Epidermal melanocyte (primary cell): Measurements from ENCODE around the gene ERRFI1.

Source experiments
- DNase-seq: peaks from one replicate; pipeline ENCODE4 v3.0.0; 2011; ENCODE audit warnings: low spot score; ENCODE audit not compliant: insufficient read length

Gene ERRFI1

DNA sequence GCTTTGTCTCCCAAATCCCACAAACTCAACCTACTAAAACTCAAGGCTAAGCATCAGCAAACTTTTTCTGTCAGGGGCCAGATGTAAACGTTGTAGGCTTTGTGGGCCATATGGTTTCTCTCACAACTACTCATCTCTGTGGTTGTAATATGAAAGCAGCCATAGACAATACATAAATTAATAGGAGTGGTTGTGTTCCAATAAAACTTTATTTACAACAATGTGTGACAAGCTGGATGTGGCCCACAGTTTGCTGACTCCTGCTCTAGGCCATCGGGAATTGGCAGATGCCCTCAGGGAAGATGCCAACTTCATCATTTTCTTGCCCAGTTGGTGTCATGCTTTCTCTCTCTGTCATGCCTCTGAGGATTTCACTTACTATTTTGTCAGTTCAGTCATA, 17.5 kb upstream of the ERRFI1 start:
- DNase-seq = no peak

DNA sequence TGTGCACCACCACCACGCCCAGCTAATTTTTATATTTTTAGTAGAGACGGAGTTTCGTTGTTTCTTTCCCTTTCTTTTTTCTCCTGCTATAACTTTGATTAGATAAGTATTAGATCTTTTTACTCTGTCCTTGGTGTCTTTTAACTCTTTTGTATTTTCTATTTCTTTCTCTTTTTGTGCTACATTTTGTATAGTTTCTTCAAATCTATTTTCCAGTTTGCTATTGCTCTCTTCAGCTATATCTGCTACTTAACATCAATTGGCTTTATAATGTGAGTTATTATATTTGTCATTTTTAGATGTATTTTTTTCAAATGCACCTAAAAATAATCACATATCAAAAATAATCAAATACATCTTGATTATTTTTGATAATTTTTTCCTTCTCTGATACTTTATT, 16.0 kb upstream of the ERRFI1 start:
- DNase-seq = no peak

DNA sequence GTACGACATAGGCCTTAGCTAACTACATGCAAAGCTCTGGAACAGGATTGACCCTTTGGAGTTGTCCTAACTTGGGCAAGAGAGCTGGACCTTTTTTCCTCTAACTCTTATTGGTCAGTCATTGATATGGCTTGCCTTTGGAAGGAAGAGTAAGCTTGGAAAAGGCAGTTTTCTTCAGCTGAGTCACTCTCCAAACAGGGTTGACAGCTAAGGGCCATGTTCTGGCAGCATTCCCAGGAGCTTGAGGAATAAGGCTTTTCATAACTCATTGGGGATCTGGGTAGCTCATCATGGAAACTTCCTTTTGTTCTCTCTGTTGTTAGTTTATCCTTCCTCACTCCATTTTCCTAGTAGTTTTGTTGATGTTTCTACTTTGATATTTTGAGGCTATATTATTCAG, 14.5 kb upstream of the ERRFI1 start:
- peak; percentile 50 for DNase-seq

DNA sequence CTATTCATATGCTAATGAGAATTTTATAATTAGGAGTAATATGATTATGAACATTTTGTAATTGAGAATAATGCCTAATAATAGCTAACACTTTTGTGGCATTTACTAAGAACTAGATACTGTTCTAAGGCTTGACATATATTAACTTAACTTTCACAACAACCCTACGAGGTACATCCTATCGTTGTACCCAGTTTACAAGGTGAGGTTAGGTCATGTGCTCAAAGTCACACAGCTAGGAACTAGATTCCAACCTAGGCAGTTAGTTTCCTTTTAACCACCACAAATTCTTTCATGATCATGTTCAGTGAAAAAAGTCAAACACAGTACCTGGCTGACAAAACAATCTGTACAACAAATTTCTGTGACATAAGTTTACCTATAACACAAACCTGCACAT, 13.0 kb upstream of the ERRFI1 start:
- no peak for DNase-seq

DNA sequence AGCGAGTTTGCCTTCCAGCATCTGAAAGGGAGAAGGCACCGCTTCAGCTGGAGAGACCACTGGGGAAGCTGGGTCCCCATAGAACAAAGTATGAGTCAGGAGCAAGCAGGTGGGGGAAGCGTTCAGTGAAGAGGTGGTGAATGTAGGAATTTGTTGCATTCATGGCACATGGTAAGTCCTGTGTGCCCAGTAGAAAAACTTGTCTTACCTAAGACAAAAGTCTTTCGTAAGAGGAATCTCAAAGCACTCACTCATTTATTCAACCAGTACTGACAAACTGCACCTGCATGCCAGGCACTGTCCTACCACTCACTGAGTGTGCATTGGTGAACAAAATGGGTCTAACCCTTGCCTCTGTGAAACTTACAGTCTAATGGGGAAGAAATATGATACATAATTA, 9.2 kb upstream of the ERRFI1 start:
- no peak for DNase-seq

DNA sequence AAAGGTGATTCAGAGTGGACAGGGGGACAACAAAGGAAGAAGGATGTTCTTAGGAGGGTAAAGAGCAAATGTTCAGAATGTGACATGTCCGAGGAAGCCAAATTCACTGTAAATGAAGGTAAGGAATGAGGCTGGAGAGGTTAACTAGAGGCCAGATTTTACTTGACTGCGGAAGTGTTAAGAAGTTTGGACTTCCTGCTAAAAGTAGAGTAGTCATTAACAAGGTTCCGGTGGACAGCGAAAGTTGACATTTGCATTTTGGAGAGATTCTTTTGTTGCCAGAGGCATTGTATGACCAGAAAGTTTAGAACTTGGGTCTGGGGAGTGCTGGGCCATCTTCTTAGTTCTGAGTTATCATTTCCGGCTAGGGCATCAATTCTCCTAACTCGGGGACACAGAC, 7.2 kb upstream of the ERRFI1 start:
- DNase-seq = no peak

DNA sequence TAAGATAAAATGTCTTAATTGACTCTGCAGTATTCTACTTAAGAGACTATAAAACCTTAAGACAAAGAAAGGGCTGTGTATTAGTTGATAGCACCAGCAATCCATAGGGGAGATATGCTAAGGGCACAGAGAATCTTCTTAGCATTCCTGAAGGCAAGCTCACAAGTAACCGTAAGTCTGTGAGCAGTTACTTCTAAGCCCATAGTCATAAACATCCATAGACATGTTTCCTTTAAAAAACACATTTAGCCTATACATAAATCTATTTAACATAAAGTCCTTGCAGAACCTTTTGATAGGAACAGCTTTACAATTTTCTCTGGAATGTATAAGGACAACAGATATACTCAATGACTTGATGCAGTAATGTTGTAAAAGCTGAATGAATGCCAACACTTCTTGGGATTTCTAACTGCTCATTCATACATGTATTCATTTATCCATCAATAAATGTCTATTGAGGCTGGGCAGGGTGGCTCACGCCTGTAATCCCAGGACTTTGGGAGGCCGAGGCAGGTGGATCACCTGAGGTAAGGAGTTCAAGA, 6.3 kb upstream of the ERRFI1 start:
- no peak for DNase-seq

DNA sequence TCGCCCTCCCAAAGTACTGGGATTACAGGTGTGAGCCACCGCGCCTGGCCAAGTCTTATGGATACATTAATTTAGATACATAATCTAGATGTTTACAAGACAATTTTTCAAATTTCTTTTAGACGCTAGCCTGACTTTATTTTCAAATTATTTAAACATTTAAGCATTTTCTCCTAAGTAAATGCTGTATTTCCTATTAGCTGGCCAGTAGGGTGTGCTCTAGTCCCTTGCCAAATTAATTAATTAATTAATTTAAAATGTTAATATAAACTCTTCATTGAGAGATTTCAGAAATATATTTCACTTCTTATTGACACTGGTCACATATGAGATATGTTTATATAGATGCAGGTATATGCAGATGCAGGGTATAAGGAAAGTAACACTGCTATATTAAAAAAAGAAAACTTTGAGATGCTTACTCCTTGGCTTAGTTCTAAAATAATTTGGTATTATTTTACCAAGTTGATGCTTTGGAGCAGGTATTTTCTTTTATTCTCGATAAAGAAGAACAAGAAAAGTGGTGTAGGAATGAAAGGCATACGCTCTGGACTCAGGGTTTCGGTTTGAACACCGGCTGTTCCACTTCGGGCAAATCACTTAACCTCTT, 5.2 kb upstream of the ERRFI1 start:
- DNase-seq = no peak

DNA sequence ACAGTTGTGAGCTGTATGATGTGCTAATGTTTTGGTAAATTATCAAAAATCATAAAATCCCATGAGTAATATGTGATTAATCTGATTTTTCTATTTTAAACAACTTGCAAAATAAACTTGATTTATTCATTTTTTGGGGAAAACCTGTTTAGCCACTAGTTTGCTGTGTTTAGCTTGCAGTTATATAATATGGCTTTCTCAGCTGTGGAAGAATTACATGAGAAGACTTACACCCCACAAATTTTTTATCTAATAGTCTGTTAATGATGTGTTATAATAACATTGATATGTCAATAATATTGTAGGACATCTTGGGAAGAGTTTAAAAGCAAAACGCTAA, 2.4 kb upstream of the ERRFI1 start:
- DNase-seq = no peak

DNA sequence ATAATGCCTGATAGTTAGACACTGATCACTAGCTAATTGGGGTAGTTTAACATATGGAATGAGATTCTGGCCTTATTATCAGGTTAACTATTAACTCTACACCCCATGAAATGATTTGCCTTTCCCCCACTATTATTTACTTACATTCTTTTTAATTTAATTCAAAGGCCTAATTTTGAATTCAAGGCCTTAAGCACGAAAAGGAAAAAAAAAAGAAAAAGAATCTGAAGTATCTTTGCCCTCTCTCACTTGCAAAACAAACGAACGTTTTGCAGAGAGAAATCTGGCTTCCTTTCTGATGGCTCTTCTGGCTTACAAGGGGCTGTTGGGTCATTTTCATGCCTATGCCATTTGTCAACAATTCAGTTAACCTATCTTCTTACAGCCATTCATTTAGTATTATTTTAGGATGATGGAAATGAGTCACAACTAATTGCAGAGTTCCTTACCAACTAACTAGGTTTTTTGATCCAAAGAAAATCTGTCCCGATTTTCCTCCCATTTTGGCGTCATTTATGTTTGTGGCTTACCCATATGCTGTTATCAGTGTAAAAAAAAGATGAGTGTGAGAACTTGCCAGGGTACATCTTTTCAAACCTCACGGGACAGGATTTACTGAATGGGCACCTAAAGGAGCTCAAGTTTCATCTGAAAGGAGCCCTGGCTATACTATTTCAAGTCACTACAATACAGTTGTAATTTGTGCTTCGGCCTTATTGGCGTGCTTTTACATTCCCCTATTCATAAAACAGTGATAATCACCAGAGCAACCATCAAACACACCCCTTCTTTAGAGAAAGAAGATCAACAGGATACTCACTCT, 1.9 kb upstream of the ERRFI1 start:
- DNase-seq = no peak

DNA sequence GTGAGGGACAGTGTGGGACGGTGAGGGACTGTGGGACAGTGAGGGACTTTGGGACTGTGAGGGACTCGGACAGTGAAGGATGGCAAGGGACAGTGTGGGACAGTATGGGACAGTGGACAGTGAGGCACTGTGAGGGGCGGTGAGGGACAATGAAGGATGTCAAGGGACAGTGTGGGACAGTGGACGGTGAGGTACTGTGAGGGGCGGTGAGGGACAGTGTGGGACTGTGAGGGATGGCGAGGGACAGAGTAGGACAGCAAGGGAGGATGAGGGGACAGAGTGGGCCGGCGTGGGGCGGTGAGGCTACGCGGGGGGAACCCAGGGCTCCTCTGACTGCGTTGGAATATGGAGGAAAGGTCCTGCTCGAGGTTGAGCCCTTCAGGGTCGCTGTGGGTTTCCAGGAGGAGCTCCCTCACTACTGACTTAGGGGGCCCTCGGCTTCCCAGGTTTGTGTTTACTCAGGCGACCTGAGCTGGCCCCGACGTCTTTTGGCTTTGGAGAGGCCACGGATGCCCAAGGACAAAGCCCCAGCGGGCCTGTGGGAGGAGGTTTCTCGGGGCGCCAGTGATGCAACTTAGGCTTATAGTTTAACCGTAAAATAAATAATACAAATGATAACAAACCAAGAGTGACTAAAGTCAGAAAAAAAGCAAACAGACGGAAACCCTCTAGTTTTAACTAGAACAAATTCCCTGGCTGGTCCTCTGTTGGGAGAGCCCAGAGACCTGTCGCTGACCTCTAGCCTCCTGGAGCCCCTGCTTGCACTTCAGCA, 1.1 kb upstream of the ERRFI1 start:
- DNase-seq = no peak

DNA sequence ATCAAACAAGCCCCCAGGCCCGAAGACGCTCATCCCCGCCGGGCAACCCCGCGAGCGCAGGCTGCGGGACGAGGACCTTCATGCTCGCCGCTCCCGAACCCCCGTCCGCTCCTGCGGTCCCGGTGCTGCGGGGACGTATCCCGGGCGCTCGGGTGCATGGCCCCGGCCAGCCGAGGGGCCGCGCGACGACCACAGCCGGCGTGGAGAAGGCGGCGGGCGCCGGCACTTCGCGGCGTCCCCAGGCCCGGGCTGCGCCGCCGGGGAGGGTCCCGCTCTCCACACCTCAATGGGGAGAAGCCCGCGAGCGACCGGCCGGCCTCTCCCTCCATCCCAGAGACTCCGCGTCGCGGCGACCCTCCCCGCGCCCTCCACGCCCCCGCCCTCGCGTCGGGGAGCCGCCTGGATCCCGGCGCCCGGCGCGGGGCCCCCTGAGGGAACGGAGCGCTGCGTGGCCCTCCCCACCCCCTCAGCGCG, 401 bp downstream of the ERRFI1 start:
- DNase-seq = no peak

DNA sequence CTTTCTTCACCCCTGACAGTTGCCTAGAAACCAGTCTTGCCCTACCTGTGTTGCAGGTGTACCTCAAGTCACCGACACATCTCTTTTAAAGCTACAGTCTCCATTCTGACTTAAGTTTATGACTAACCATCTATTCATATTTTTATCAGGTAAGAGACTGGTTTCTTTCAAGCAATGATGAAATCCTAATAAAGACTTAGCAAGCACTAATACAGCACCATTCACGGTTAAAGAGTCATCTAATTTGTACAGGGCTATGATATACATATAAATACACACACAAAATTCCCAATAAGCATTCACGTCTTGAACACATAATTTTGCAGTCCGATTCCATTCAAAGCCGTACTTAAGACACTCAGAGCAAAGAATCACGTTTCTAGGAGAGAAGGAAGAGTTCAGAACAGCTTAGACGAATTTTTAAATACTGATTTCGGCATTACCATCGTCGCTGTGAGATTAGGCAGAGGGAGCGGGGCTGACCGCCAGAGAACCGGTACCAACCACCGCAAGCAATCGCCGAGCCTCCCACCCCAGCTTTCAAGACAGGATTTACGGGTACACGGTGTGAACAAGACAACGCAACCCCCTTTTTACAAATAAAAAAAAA, 943 bp downstream of the ERRFI1 start:
- DNase-seq = no peak

DNA sequence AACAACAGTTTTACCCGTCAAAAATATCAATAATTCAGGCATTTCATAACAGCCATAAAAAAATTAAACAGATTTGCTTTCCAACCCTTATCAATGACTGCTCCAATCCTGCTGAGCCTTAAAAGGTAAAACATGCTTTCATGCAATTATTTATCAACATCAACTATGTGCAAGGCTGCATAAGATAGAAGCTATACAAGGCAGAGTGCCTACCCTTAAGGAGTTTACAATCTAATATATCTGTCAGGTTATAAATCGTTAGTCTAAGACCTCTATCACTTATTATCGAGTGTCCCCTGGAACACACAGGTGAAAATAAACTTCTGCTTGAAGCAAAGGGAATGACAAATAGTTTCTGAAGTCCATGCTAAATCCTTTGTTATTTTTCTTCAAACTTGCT, 1.8 kb downstream of the ERRFI1 start:
- DNase-seq = no peak

DNA sequence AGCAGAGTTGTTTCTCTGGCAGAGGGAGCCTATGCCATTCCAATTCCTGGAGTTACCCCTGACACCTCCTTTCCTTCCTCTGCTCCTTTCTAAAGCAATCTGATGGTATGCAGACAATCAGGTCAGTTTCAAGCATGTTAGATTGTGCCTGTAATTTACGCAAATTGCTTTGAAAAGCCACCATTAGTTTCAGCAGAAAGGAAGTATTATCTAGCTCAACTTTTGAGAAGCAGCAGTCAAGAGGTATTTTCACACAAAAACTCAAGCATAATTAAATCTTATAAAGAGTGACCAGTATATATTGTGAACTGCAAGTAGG, 2.2 kb downstream of the ERRFI1 start:
- DNase-seq = no peak

DNA sequence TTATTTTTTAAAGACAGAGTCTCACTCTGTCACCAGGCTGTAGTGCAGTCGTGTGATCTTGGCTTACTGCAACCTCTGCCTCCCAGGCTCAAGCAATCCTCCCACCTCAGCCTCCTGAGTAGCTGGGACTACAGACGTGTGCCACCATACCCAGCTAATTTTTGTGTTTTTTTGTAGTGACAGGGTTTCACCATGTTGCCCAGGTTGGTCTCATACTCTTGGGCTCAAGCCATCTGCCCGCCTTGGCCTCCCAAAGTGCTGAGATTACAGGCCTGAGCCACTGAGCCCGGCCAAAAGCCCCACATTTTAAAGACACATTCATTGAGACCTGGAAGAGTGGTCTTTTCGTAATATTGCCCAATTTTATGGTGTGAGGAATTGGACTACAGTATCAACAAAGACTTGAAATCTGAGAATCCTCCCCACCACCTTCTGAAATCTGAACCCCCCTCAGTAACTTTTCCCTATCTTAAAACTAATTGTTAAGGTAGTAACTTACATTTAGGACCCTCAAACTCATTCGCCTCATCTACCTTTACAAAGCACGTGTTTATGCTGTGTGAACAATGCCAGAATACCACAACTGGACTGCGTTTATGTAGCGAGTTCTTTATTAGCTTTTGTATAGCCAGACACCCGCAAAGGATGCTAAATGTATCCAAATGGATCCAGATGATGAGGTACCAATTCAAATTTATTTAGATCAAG, 2.7 kb downstream of the ERRFI1 start:
- DNase-seq = no peak

DNA sequence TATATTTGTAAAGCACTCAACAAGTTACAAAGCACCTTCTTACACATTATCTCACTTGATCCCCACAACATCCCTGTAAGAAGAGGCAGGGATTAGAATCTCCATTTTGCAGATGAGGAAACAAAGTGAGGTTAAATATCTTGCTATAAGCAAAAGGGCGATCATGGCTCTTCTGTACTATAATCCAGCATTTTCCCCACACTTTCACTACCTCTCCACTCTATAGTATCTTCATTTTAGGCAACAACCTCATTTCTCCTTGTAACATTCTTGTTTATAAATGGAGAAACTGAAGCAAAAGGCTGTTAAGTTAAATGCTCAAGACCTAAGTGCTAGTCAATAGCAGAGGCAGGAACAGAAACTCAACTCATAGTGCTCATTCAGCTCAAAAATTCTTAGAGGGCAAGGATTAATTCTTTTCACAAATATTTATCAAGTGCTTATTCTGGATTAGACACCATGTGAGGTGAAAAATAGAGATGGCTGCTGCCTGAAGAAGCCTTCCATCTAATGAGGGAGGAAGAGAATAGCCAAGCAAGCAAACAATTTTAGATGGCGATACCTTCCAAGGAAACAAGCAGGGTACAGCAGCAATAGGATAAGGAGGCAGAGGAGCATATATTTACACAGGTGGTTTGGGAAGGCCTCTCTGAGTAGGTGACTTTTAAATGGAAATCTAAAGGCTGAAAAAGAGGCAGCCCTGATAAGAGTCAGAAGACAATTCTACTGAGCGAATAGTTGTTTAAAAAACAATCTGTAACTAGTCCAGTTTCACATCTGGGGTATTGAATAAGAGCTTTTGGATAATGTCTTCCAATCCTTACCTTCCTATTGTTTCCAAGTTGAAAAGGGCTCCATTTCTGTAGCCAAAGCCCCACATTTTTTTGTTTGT, 3.5 kb downstream of the ERRFI1 start:
- DNase-seq = no peak

DNA sequence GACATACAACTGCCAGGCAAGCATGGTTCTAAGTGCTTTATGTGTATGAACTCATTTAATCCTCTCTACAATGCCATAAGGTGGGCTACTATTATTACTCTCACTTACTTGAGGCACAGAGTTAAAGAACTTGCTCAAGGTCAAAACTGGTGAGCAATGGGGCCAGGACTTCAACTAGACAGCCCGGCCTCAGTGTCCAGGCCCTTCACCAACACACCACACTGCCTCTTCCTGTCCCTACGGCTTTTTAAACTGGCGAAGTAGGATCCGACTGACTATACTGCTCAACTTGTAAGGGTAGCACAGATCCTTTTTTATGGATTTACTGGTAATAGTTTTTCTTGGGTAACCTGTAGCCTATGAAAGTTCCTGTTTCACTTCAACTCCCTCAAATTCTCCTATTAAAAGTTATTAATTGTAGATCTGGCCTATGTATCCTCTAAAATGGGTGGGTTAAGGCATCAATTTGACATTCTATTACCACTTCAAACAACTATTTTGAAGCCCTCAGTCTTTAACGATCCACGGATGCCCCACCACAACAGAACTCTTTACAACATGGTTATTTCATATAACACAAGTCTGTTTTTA, 4.3 kb downstream of the ERRFI1 start:
- DNase-seq = no peak

DNA sequence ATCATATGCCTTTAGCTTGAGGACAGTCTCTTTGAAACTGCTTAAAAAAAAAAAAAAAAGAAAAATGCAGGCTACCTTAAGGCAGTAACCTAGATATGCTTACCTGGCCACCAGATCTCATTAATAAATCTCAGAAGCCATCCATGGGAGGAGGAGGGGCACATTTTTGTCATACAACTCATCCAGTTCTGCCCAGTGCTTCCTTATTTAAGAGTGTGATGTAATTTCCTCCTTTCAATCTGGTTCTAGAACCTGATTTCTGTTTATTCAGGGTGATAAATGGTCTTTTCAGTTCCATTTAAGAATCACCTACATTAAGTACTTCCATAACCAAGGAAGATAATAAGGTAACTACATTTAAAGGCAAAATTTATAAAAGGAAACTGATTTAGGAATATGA, 6.1 kb downstream of the ERRFI1 start:
- DNase-seq = no peak

DNA sequence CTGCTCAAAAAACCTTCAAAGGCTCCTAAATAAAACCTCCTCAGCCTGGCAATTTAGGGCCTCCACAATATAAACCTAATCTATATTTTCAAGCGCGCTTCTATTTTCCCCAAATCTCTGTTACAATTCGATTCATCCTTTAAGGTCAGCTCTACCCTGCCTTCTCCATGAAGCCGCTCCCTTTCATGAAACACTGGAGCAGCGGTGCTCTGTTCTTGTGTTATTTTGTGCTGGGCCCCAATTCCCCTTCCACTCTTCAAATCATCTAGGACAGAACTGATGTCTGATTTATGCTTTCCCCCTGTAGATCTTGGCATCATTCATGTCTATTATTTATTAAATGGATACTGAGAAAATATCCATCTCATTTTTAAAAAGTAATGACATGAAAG, 6.9 kb downstream of the ERRFI1 start:
- DNase-seq = no peak
